ENCODE results near the gene DUSP22. TPM values are rescaled to one million over a fixed set of nuclear protein-coding genes. Genes with fewer than 3 reads are reported as not detected.

DUSP22 gene
- total and polyA plus RNA-seq, 7 donors, result 31.6 to 58.0 (median 49.7) TPM

DNA sequence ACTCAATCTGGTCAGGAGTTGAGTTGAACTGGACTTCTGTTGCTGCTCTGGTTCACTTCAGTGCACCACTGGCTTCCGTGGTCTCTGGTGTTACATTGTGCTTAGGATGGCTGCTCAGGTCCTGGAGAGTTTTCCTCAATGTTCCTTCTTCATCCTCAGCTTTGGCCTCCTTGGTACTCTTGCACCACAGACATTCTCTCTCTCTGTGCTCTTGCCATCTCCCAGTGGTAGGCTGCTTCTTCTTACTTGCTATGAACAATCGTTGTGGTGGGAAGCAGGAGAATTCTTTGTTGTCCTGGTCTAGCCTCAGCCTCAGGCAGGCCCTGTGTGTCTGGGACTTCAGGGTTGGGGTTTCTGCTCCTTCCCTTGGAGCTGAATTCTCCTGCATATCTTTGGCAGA, 14.5 kb upstream of the DUSP22 start:
- Histone ChIP-seq H3K9me3 (no peaks in the 10 kb centered on the region), H3K36me3 (ENCODE audit: insufficient read depth in 1 of 2, low read depth in 1 of 2) (no peaks in the 10 kb centered on the region), H3K4me1 (no peaks in the 10 kb centered on the region), H3K27me3 (ENCODE audit: insufficient read depth in 3 of 3, low read length in 2 of 3) (peaks cover 0 to 2% (median 0%) of the 10 kb centered on the region in 3 donors), H3K27ac (no peak overlapping the region), H3K4me3 (no peak overlapping the region)
- DNase-seq (no peak), ATAC-seq (no peak)
- intact Hi-C loops (cut with DNase I), result no loop called here
- 74 to 89% (median 81%) methylated on average over 2 of the region's 2 CpGs for WGBS, 3 donors
- TF ChIP-seq CTCF (IDR thresholded peaks at IDR 0.05), result no peak

- no peak overlapping the region for H3K4me3 ChIP-seq
- H3K4me1 ChIP-seq, result no peaks in the 10 kb centered on the region
- peaks cover 0 to 2% (median 0%) of the 10 kb centered on the region in 3 donors for H3K27me3 ChIP-seq (ENCODE audit: insufficient read depth in 3 of 3, low read length in 2 of 3)
- no peak for DNase-seq
- WGBS, 3 donors, result 79 to 84% (median 82%) methylated on average over 5 of the region's 5 CpGs
- no peaks in the 10 kb centered on the region for H3K9me3 ChIP-seq
- no peak for ATAC-seq
- intact Hi-C loops (cut with DNase I), result no loop called here
- no peak for TF ChIP-seq CTCF (IDR thresholded peaks at IDR 0.05)
- no peak overlapping the region for H3K27ac ChIP-seq
- H3K36me3 ChIP-seq (ENCODE audit: insufficient read depth in 1 of 2, low read depth in 1 of 2), result no peaks in the 10 kb centered on the region
These were observed 13.8 kb upstream of the DUSP22 start for GRCh38 chr6:278494-278893.

DNA sequence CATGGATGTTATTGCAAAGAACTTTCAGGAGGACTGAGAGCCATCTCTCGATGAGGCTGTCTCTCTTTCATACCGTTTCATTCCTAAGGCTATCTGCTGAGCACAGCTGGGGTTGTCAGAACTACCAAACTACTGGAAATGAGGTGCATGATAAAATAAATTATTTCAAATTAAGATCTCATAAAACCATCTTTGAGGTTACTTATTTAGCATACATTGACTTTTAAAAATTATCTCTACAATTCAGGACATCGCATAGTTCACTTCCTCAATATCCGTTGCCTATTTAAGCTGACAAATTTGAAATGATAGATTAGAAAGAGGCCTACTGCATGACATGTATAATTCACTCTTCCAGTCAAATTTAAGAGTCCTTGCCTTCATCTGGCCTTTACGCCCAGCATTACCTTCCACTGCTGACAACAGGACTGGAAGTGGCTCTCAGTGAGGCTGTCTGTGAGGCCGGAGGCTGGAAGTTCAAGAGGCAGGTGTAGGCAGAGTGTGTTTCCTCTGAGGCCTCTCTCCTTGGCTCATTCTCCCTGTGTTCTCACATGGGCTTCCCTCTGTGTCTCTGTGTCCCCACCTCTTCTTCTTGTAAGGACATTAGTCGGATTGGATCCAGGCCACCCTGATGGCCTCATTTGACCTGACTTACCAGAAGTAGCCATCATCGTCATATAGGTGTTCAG, 12.8 kb upstream of the DUSP22 start:
- Histone ChIP-seq H3K27ac (no peak overlapping the region), H3K4me3 (no peak overlapping the region), H3K4me1 (no peaks in the 10 kb centered on the region), H3K27me3 (ENCODE audit: insufficient read depth in 3 of 3, low read length in 2 of 3) (peaks cover 0 to 2% (median 0%) of the 10 kb centered on the region in 3 donors), H3K9me3 (no peaks in the 10 kb centered on the region), H3K36me3 (ENCODE audit: insufficient read depth in 1 of 2, low read depth in 1 of 2) (no peaks in the 10 kb centered on the region)
- no peak for TF ChIP-seq CTCF (IDR thresholded peaks at IDR 0.05)
- intact Hi-C loops (cut with DNase I), result no loop called here
- DNase-seq (no peak), ATAC-seq (no peak)
- WGBS, 3 donors, result 84 to 87% (median 84%) methylated on average over 8 of the region's 8 CpGs

DNA sequence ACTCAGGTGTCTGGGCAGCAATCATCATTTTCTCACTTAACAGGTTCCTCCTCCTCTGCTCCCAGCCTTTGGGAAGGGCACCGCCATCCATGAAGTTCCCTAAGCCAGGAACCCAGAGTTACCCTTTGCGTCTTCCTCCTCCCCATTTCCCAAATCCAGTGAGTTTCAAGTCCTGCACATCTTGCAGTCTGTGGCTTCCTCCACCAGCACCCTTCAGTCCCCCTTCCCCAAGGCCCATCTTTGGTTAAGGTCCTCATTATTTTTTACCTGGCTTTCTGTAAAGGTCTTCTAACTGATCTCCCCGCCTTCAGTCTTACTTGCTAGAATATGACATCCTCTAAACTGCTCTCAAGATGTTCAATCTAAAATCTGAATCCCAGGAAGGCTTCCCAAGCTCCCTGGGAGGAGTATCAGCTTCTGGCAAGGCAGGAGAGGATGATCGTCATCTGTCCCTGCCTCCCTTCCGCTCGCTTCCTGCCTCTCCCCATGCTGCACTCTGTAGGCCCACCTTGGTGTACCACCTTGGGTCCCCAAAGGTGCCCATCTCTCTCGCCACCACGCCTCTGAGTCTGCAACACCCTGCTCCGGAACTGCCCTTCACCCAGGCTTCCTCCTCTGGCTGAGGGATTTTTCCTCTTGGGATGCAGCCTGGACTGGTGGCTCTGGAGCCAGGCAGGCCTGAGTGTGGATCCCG, 11.4 kb upstream of the DUSP22 start:
- no peak for TF ChIP-seq CTCF (IDR thresholded peaks at IDR 0.05)
- no peaks in the 10 kb centered on the region for H3K4me1 ChIP-seq
- no peaks in the 10 kb centered on the region for H3K36me3 ChIP-seq (ENCODE audit: insufficient read depth in 1 of 2, low read depth in 1 of 2)
- ATAC-seq (no peak), DNase-seq (no peak)
- intact Hi-C loops (cut with DNase I), result no loop called here
- no peaks in the 10 kb centered on the region for H3K9me3 ChIP-seq
- H3K27me3 ChIP-seq (ENCODE audit: insufficient read depth in 3 of 3, low read length in 2 of 3), result no peaks in the 10 kb centered on the region
- no peak overlapping the region for H3K27ac ChIP-seq
- no peak overlapping the region for H3K4me3 ChIP-seq
- WGBS, 3 donors, result 88 to 90% (median 89%) methylated on average over 10 of the region's 10 CpGs

Measured in psoas muscle (tissue), 8 donors.